Measurements from ENCODE around the gene COL12A1.

DNA sequence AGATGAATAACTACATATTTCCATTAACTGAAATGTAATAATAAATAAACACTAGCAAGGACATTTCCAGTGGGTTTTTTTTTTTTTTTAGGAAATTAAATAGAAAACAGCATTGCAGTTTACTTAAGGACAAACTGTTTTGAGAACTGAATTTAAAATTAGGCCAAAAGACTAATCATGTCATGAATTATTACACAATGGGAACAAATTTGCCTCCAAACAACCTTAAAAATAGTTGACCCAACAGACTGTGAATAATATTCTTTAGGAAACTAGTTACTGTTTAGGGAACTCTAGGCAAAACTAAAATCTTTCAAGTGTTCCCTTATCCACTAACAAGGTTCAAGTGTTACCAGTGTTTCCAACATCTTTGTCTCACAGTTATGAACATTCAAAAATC is 16.4 kb upstream of the COL12A1 start:
- no peak for TF ChIP-seq EZH2 (IDR thresholded peaks at IDR 0.05; ENCODE audit: borderline replicate concordance, low read depth, low read length, severe bottlenecking)
- TF ChIP-seq, protein P1, sequence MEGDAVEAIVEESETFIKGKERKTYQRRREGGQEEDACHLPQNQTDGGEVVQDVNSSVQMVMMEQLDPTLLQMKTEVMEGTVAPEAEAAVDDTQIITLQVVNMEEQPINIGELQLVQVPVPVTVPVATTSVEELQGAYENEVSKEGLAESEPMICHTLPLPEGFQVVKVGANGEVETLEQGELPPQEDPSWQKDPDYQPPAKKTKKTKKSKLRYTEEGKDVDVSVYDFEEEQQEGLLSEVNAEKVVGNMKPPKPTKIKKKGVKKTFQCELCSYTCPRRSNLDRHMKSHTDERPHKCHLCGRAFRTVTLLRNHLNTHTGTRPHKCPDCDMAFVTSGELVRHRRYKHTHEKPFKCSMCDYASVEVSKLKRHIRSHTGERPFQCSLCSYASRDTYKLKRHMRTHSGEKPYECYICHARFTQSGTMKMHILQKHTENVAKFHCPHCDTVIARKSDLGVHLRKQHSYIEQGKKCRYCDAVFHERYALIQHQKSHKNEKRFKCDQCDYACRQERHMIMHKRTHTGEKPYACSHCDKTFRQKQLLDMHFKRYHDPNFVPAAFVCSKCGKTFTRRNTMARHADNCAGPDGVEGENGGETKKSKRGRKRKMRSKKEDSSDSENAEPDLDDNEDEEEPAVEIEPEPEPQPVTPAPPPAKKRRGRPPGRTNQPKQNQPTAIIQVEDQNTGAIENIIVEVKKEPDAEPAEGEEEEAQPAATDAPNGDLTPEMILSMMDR (IDR thresholded peaks at IDR 0.05; ENCODE audit: borderline replicate concordance, extremely low read depth, low read length, poor library complexity, severe bottlenecking), result no peak
